Measurements from ENCODE around the gene EIF2AK2.

Gene EIF2AK2

DNA sequence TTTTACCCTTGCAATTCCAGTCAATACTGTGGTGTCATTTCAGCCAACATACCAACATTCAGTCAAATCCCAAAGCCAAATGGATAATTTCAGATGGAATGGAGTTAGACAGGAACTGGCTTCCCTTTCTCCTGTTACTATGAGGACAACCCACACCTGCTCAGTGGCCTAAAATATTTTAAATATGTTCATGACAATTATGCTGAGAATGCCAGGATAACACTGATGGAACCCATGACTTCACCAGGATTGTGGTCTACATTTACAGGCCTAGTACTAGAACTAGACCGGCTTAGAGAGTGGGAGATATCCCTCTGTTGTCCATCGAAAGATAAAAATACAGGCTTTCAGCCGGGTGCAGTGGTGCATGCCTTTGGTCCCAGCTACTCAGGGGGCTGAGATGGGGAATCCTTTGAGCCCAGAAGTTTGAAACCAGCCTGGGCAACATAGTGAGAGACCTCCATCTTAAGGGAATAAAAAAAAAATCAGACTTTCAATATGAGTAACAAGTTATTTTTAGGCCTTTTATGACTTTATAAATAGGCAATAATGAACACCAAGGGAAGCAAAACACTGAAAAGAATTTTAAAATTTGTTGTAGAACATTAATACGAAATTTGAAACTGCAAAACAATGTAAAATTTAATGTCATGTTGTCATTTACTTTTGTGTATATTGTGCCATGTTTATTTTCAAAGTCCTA is 58.2 kb downstream of the EIF2AK2 start:
- DNase-seq = no peak

- no peak for DNase-seq
Measured at GRCh38 chr2:37096568-37096967, 60.2 kb downstream of the EIF2AK2 start.

DNA sequence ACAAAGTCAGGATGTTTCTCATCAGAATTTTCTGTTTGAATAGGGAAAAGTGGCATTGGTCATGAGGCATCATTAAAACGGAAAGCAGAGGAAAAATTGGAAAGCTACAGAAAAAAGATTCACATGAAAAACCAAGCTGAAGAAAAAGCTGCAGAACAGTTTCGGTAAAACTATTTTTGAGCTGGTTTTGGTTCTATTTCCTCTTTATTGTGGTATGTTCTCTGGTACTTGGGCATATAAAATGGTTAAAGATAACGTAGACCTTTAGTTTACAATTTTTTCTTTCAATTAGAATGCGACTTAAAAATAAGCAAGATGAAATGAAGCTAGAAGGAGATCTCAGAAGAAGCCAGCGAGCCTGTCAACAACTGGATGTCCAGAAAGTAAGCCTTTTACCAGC is 64.9 kb downstream of the EIF2AK2 start:
- DNase-seq = no peak

DNA sequence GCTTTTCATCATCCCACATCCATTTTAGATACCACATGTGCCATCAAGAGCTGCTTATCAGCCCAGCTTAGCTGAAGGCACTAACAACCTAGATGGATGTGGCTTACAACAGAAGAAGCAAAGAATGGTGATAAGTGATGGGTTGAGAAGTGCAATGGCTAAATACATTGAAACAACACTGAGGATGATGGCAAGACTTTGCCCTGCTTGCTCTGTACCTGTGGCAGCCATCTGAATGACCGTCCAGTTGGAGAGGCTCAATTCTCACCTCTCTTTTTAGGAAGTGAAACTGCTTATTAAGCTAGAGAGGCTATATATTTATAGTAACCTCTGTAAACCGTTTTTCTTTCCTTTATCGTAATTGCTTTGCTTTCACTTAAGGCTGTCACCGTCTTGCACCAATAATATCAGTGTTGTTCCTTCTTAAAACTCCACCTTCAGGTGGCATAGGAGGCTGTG is 66.7 kb downstream of the EIF2AK2 start:
- DNase-seq = no peak

DNA sequence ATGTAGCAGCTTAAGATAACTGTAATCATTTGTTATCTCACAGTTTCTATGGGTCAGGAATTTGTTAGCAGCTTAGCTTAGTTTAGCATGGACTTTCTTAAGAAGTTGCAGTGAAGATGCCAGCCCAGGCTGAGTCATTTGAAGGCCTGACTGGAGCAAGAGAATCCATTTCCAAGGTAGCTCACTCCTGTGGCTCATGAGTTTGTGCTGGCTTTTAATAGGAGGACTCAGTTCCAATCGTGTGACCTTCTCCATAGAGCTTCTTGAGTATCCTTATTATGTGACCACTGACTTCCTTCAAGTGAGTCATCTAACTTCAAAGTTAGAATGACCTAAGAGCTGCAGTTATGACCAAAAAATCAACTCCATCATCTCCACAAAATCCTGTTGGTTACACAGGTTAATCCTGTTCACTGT is 71.0 kb downstream of the EIF2AK2 start:
- DNase-seq = no peak

- DNase-seq = no peak
Measured at GRCh38 chr2:37084797-37085196, 72.0 kb downstream of the EIF2AK2 start.

GRCh38 chr2:37083873-37084794 is 72.6 kb downstream of the EIF2AK2 start, which contains the start of the genes GPATCH11 and HEATR5B:
Gene GPATCH11 (plus strand): TSS chr2:37084518. CDS start chr2:37088382, 3,864 bp downstream.
Gene HEATR5B (minus strand): TSS chr2:37084372. CDS start chr2:37083414, 958 bp downstream.
- DNase-seq = peak; percentile 95

GRCh38 chr2:37080689-37081088 is 76.1 kb downstream of the EIF2AK2 start:
- no peak for DNase-seq

GRCh38 chr2:37080266-37080665 is 76.5 kb downstream of the EIF2AK2 start:
- no peak for DNase-seq

- DNase-seq = no peak
Measured at GRCh38 chr2:37070931-37071330, 85.8 kb downstream of the EIF2AK2 start.

DNA sequence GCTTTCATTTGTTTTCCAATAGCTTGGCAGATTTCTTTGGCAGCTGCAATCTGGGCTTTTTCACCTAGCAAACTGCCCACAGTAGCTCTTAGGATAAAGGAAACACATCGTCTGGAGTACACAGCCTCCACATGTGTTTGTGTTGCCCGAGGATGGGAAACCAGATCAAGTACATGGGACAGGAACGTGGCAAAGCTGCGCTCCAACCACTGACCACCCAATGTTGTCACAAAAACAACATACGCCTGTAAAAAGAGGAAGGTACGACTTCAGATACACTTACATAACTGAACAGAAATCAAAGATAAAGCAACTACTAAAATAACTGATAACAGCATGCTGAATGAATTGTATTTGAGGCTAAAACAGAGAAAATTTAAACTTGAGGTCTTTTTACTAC is 88.1 kb downstream of the EIF2AK2 start:
- no peak for DNase-seq

DNA sequence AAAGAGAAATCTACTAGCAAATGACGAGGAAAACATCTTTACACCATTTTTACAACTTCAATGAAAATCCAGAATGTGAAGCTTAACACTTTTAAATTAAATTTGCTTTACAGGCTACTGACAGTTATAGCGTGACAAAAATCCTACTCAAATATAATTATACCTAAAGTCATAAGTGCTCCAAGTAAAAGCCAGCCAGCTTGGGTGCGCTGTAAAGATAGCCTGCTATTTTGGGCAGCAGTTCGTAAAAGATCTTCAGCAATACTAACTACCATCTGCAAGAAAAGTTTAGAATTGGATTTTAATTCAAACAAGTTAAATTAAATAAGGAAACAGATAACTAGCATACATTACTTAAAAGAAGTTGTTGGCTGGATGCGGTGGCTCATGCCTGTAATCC is 95.0 kb downstream of the EIF2AK2 start:
- no peak for DNase-seq

- no peak for DNase-seq
Measured at GRCh38 chr2:37061013-37061711, 95.6 kb downstream of the EIF2AK2 start.

GRCh38 chr2:37060446-37060845 is 96.3 kb downstream of the EIF2AK2 start:
- DNase-seq = no peak

- no peak for DNase-seq
Measured at GRCh38 chr2:37059841-37060240, 96.9 kb downstream of the EIF2AK2 start.

GRCh38 chr2:37052600-37053332 is 104.0 kb downstream of the EIF2AK2 start:
- no peak for DNase-seq
